ENCODE measurements around the gene TRAPPC3.
A peak's percentile ranks its signal among the peaks of the same experiment; 100 is the strongest.

- TF ChIP-seq, protein P1, sequence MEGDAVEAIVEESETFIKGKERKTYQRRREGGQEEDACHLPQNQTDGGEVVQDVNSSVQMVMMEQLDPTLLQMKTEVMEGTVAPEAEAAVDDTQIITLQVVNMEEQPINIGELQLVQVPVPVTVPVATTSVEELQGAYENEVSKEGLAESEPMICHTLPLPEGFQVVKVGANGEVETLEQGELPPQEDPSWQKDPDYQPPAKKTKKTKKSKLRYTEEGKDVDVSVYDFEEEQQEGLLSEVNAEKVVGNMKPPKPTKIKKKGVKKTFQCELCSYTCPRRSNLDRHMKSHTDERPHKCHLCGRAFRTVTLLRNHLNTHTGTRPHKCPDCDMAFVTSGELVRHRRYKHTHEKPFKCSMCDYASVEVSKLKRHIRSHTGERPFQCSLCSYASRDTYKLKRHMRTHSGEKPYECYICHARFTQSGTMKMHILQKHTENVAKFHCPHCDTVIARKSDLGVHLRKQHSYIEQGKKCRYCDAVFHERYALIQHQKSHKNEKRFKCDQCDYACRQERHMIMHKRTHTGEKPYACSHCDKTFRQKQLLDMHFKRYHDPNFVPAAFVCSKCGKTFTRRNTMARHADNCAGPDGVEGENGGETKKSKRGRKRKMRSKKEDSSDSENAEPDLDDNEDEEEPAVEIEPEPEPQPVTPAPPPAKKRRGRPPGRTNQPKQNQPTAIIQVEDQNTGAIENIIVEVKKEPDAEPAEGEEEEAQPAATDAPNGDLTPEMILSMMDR (IDR thresholded peaks at IDR 0.05; ENCODE audit: low read depth, low read length) = peak; percentile 75
- no peak for TF ChIP-seq EZH2phosphoT487 (IDR thresholded peaks at IDR 0.05; ENCODE audit: low read depth)
Measured at GRCh38 chr1:36187800-36188593, 38.7 kb upstream of the TRAPPC3 start.

Measured in OCI-LY3 (cell line).